Measurements from ENCODE around the gene MECP2. TPM values are rescaled to one million over a fixed set of nuclear protein-coding genes. Genes with fewer than 3 reads are reported as not detected.

Gene MECP2
- total RNA-seq, 4 donors from 2014 or later: 30.7 to 34.9 (median 33.6) TPM

DNA sequence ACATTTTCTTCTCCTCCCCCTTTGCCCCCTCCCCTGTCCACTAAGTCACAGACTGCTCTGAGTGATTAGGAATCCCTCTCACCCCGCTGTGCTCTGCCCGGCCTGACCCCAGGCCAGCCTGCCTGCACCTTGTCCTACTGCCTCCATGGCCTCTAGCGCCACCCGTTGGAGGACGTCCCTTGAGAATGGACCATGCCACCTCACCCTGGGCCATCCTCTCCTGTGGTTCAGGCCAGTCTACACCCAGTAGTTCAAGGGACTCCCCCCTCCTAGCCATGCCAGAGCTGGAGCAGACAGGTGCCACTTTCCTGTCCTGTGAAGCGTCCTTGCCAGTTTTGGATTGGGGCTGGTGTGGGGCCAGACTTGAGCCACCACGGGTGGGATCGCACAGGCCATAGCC, 68.1 kb downstream of the MECP2 start:
- 84 to 87% methylated on average over 5 to 8 of the region's 8 CpGs for WGBS, 2 donors
- no peak for DNase-seq (ENCODE audit: low spot score in 2 of 2)
- H3K4me3 ChIP-seq (ENCODE audit: low read depth, poor library complexity, severe bottlenecking): no peak overlapping the region
- TF ChIP-seq CTCF (IDR thresholded peaks at IDR 0.05) (no peak), POLR2A (IDR thresholded peaks at IDR 0.05) (no peak)
- intact Hi-C loops (cut with DNase I; ENCODE audit: low total_unique reads): no loop called here

GRCh38 chrX:154028502-154029184, 68.9 kb downstream of the MECP2 start:
- TF ChIP-seq POLR2A (IDR thresholded peaks at IDR 0.05) (no peak), CTCF (IDR thresholded peaks at IDR 0.05) (no peak)
- no peak for DNase-seq (ENCODE audit: low spot score in 2 of 2)
- no peak overlapping the region for H3K4me3 ChIP-seq (ENCODE audit: low read depth, poor library complexity, severe bottlenecking)
- 68 to 82% methylated on average over 11 to 13 of the region's 13 CpGs for WGBS, 2 donors
- intact Hi-C loops (cut with DNase I; ENCODE audit: low total_unique reads): no loop called here

DNA sequence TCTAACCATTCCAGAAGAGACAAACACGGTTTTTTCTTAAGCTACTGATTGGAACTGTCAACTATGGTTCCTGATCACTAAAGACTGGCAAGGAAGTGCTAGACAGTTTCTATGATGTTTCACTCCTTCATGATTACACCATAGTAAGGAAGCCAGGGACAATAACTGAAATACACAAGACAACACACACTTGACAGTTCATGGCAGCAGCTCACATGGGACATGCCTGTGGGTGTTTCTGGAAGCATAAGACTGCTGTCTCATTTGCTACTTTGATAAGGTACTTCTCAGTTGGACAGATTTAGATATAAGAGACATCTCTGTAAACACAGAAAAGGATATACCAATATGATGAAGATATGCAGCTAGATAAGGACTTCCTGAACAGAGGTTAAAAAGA, 69.5 kb downstream of the MECP2 start:
- WGBS, 2 donors: 56 to 64% methylated on average over 1 of the region's 1 CpG

DNA sequence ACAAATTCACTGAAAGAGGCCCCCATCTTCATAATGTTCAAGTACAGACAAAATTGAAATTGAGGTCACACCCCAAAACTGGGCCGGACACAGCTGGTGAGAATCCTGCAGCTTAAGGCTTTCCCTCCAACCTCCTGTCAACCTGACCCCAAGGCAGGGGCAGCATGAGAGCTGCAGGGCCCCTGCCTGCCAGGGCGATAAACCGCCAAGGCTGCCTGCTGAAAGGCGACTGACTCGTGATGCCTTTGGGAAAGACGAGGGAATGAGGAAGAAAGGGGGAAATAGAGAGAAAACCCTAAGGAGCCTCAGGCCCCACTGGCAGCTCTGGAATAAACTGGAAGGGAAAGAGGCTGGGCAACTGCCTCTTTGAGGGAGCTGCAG, 70.5 kb downstream of the MECP2 start:
- no peak for TF ChIP-seq POLR2A (IDR thresholded peaks at IDR 0.05)
- intact Hi-C loops (cut with DNase I; ENCODE audit: low total_unique reads): no loop called here
- no peak overlapping the region for H3K4me3 ChIP-seq (ENCODE audit: low read depth, poor library complexity, severe bottlenecking)
- no peak for DNase-seq (ENCODE audit: low spot score in 2 of 2)
- 71 to 73% methylated on average over 6 of the region's 6 CpGs for WGBS, 2 donors

More for the DNA sequence above, 69.5 kb downstream of the MECP2 start:
- intact Hi-C loops (cut with DNase I; ENCODE audit: low total_unique reads): no loop called here
- TF ChIP-seq CTCF (IDR thresholded peaks at IDR 0.05): no peak
- TF ChIP-seq POLR2A (IDR thresholded peaks at IDR 0.05): no peak
- DNase-seq (ENCODE audit: low spot score in 2 of 2): no peak
- no peak overlapping the region for H3K4me3 ChIP-seq (ENCODE audit: low read depth, poor library complexity, severe bottlenecking)

DNA sequence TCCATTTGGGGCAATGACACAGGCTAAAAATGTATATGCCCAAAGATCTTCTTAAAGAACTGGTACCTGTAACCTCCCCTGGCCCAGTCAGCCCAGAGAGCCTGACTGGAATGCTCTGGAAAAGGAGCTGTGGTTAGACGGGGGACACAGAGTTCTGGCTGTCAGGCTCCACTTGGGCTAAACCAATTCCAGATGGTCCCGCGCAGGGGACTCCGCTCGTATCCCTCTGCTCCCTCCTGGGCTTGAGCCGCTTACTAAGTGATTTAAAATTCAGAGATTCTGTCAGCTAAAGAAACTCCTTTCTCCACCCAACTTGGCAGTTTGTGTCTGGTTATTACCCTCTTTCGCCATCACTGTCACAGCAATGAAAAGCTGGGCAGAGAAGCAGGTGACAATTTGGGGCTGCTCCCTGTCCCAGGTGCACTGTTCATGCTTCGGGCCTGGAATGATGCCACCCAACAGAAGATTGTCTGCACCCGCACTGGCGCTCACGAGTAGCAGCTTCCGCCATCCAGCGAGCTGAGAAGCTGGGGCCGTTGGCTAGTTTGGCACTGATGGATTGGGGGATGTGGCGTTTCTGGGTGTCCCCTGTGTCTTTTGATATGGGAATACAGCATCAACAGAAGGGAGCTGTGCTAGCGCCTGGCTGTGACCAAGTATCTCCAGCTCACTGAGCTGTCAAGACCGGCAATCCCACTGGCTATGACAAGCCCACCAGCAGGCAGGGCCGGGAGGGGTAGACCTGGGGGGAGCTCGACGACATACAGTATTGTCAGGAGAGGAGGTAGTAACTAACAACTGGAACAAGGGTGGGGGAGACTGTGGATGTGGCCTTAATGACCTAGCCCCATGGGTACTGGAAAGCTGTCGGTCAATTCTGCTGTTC, 71.1 kb downstream of the MECP2 start:
- 51 to 80% methylated on average over 14 to 21 of the region's 21 CpGs for WGBS, 2 donors
- H3K4me3 ChIP-seq (ENCODE audit: low read depth, poor library complexity, severe bottlenecking): no peak overlapping the region
- TF ChIP-seq POLR2A (IDR thresholded peaks at IDR 0.05) (no peak), CTCF (IDR thresholded peaks at IDR 0.05) (no peak)
- no peak for DNase-seq (ENCODE audit: low spot score in 2 of 2)
- intact Hi-C loops (cut with DNase I; ENCODE audit: low total_unique reads): no loop called here

DNA sequence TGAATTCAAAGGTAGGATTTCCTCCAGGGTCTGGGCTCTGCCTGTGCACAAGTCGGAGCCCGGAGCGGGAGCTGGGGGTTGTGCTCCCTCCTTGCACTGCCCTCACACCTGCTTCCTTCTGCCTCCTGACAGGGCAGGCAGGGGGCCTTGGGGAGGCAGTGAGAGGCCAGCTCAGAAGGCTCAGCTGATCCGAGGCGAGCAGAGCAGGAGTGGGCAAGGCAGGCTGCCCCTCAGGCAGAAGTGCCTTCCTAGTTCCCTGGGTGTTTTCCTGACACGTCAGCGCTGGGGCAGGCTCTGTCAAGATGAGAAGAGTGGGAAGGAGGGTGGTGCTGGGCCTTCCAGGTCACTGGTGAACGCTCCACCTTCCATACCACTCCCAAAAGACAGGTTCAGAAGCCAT, 72.3 kb downstream of the MECP2 start:
- no peak for DNase-seq (ENCODE audit: low spot score in 2 of 2)
- TF ChIP-seq CTCF (IDR thresholded peaks at IDR 0.05): no peak
- TF ChIP-seq POLR2A (IDR thresholded peaks at IDR 0.05): no peak
- no peak overlapping the region for H3K4me3 ChIP-seq (ENCODE audit: low read depth, poor library complexity, severe bottlenecking)
- 40 to 51% methylated on average over 1 to 8 of the region's 8 CpGs for WGBS, 2 donors
- intact Hi-C loops (cut with DNase I; ENCODE audit: low total_unique reads): no loop called here

All from lower leg skin (tissue), 4 donors.